ENCODE measurements around the gene PNPLA2. TPM values are rescaled to one million over a fixed set of nuclear protein-coding genes. Genes with fewer than 3 reads are reported as not detected.

PNPLA2 gene
- total RNA-seq, 1 donor from 2014 or later = 34.7 TPM

GRCh38 chr11:801097-801780 is 17.5 kb upstream of the PNPLA2 start:
- H3K4me3 ChIP-seq (ENCODE audit: low read depth, low read length) = no peak overlapping the region
- no peak for DNase-seq (ENCODE audit: low read depth)
- no peak for TF ChIP-seq CTCF (conservative IDR thresholded peaks at IDR 0.05; ENCODE audit: low read depth, low read length)

- no peak overlapping the region for H3K4me3 ChIP-seq (ENCODE audit: low read depth, low read length)
- no peak for DNase-seq (ENCODE audit: low read depth)
- no peak for TF ChIP-seq CTCF (conservative IDR thresholded peaks at IDR 0.05; ENCODE audit: low read depth, low read length)
Observed at GRCh38 chr11:802018-802617, 16.6 kb upstream of the PNPLA2 start.

- DNase-seq (ENCODE audit: low read depth) = no peak
- no peak overlapping the region for H3K4me3 ChIP-seq (ENCODE audit: low read depth, low read length)
- TF ChIP-seq CTCF (conservative IDR thresholded peaks at IDR 0.05; ENCODE audit: low read depth, low read length) = no peak
Observed at GRCh38 chr11:802693-803466, 15.8 kb upstream of the PNPLA2 start.

GRCh38 chr11:803467-803742 is 15.3 kb upstream of the PNPLA2 start:
- TF ChIP-seq CTCF (conservative IDR thresholded peaks at IDR 0.05; ENCODE audit: low read depth, low read length) = no peak
- H3K4me3 ChIP-seq (ENCODE audit: low read depth, low read length) = no peak overlapping the region
- DNase-seq (ENCODE audit: low read depth) = no peak

- DNase-seq (ENCODE audit: low read depth) = no peak
- peak overlapping the region; percentile 70 for H3K4me3 ChIP-seq (ENCODE audit: low read depth, low read length)
- TF ChIP-seq CTCF (conservative IDR thresholded peaks at IDR 0.05; ENCODE audit: low read depth, low read length) = no peak
Observed at GRCh38 chr11:803770-804598, 14.7 kb upstream of the PNPLA2 start.

- peak overlapping the region; percentile 70 for H3K4me3 ChIP-seq (ENCODE audit: low read depth, low read length)
- no peak for DNase-seq (ENCODE audit: low read depth)
- TF ChIP-seq CTCF (conservative IDR thresholded peaks at IDR 0.05; ENCODE audit: low read depth, low read length) = no peak
Observed at GRCh38 chr11:804599-804964, 14.1 kb upstream of the PNPLA2 start.

Data from epithelial cell of proximal tubule (primary cell).